GM18520 (cell line): ENCODE results near the gene DGCR8.
"Not testable (repeated sequence)": the region's sequence is repeated elsewhere in the genome, so short reads cannot be mapped to it uniquely, and the experiment has no call there.

Source experiments
- ATAC-seq: cut with Tn5 transposase; IDR thresholded peaks from one replicate; pipeline ENCODE4 v1.9.1; 2021; ENCODE audit not compliant: unreplicated experiment

Gene DGCR8

GRCh38 chr22:20149257-20150250, 69.5 kb downstream of the DGCR8 start:
- no peak for ATAC-seq

GRCh38 chr22:20150381-20151275, 70.6 kb downstream of the DGCR8 start, which contains the start of gene CCDC188:
CCDC188 (minus strand) TSS chr22:20151055; CDS start chr22:20150986, 69 bp downstream.
- ATAC-seq: no peak

- no peak for ATAC-seq
Measured at GRCh38 chr22:20151276-20151588, 71.2 kb downstream of the DGCR8 start.

- ATAC-seq: no peak
Measured at GRCh38 chr22:20152464-20152890, 72.4 kb downstream of the DGCR8 start.

GRCh38 chr22:20153945-20154344, 73.9 kb downstream of the DGCR8 start:
- no peak for ATAC-seq

- ATAC-seq: no peak
Measured at GRCh38 chr22:20154602-20155187, 74.7 kb downstream of the DGCR8 start.

- ATAC-seq: no peak
Measured at GRCh38 chr22:20155330-20156041, 75.4 kb downstream of the DGCR8 start.

- no peak for ATAC-seq
Measured at GRCh38 chr22:20156042-20156389, 76.0 kb downstream of the DGCR8 start.

- ATAC-seq: no peak
Measured at GRCh38 chr22:20156611-20157429, 76.8 kb downstream of the DGCR8 start.

- ATAC-seq: no peak
Measured at GRCh38 chr22:20157430-20158183, 77.6 kb downstream of the DGCR8 start.

- no peak for ATAC-seq
Measured at GRCh38 chr22:20158391-20159036, 78.5 kb downstream of the DGCR8 start.

- no peak for ATAC-seq
Measured at GRCh38 chr22:20159076-20159475, 79.0 kb downstream of the DGCR8 start.

GRCh38 chr22:20159531-20159930, 79.5 kb downstream of the DGCR8 start:
- not testable (repeated sequence) for ATAC-seq

- ATAC-seq: no peak
Measured at GRCh38 chr22:20160041-20160440, 80.0 kb downstream of the DGCR8 start.
